Mucosa of descending colon (tissue), 3 donors: ENCODE results near the gene MAN2B2. TPM values are rescaled to one million over a fixed set of nuclear protein-coding genes. Genes with fewer than 3 reads are reported as not detected.

ENCODE experiments used
- total RNA-seq, 3 donors: library from RNA; stranded (reverse); fragmentation: NEBNext Ultra II Directional in 2 of 3; extraction: Animal tissue kit (Norgen Biotek cat#: 25700) in 2 of 3; gene quantifications; one replicate each; pipeline versions ENCODE4 v1.2.1 to v1.2.4, GENCODE V29; 2021 to 2023
- donor health status: DM: no; HTN: no; CAD: no; lungs with moderate emphysema.
- donor health status: DM: no; HTN: no; CAD: no.
- donor health status: DM: no; HTN: yes; CAD: no.

Gene MAN2B2
- total RNA-seq, 3 donors from 2014 or later, result 24.1 to 28.2 (median 27.2) TPM

Other genes starting within 250 kb of the MAN2B2 start
- 1 to 10 TPM in 1 of 3 donors, under 1 TPM in 2; 0.31 to 2.9 (median 0.41) TPM for gene PPP2R2C, start 102.6 kb upstream of the MAN2B2 start, total RNA-seq
- 100 to 1,000 TPM; 115 to 244 (median 172) TPM for gene MRFAP1, start 65.5 kb downstream of the MAN2B2 start, total RNA-seq
- gene S100P, start 118.7 kb downstream of the MAN2B2 start, total RNA-seq, result 100 to 1,000 TPM in 1 of 3 donors, 10 to 100 TPM in 2; 15.7 to 189 (median 70.4) TPM
- gene MRFAP1L1, start 134.7 kb downstream of the MAN2B2 start, total RNA-seq, result 10 to 100 TPM; 24.2 to 49.0 (median 31.2) TPM
- gene BLOC1S4, start 141.0 kb downstream of the MAN2B2 start, total RNA-seq, result 10 to 100 TPM; 11.8 to 12.8 (median 11.8) TPM
- gene KIAA0232, start 207.5 kb downstream of the MAN2B2 start, total RNA-seq, result 10 to 100 TPM; 31.5 to 47.4 (median 46.6) TPM